ENCODE results near the gene AANAT.

The AANAT gene

DNA sequence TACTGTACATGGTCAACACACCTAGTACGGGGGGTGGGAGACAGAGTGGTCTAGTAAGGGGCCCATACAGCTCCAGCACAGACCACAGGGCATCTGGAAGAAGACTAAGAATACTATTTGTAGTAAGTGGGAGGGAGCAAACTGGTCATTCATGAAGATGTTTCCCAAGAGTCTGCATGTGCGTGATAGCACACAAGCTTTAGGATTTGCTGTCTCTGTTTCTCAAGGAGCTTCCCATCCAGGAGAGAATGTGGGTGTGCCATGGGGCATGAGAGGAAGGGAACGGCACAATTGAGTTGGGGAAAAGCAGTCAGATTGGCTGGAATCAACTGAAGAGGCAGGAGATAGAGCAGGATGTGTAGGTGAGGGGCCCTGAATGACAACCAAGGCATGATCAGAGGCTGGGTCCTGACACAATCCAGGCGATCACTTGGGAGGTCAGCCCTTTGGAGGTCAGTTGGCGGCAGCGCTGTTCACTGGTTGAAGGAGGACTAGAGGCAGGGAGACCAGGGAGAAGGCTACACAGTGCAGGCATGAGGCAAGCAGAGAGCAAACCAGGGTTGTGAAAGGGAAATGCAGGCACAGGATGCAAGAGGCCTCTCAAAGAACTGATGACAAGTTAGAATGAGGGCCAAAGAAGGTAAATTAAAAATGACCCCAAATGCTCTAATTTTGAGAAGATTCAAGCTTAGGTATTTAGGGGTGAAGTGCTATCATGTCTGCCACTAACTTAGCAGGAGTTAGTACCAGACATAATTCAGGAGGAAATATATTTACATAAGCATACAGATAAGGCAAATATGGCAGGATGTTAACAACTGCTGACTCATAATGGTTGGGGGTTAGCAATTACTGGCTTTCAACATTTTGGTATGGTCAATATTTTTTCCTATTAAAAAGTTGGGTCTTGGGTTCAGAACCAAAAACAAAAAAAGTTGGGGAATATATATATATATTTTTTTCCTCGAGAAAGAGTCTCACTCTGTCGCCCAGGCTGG lies 24.8 kb upstream of the AANAT start:
- no peak for DNase-seq

DNA sequence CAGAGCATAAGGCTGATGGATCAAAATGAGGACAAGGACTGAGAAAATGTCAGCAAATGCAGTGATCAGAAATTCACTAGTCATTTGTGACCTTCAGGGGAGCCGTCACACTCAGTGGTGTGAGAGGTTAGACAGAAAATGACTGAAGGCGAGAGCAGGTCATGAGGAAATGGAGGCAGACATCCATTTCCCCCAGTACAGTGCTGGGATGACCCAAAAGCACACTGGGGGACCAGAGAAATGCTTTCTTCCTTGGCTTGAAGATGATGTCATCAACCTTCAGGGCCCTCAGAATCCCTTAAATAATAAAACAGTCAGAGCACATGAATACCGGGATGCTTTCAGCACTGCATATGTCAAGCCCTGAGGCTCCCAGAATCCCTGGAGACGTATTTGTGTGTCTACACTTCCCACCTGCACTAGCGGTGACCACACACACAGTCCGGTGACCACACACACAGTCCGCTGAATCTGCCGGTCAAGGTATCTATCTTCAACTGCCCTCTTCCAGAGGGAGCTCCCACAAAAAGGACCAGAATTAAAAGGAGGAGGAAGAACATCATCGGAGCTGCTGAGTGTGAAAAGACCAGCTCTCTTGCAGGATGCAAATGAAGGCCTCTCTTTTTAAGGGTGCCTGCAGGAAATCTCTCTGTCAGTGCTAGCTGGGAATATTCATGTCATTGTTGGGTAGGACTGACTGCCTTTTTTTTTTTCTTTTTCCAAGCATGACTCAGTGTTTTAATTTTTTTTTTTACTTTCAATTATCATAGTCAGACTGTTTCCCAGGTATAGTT lies 22.7 kb upstream of the AANAT start:
- no peak for DNase-seq

GRCh38 chr17:76445697-76446448 lies 21.5 kb upstream of the AANAT start:
- no peak for DNase-seq

DNA sequence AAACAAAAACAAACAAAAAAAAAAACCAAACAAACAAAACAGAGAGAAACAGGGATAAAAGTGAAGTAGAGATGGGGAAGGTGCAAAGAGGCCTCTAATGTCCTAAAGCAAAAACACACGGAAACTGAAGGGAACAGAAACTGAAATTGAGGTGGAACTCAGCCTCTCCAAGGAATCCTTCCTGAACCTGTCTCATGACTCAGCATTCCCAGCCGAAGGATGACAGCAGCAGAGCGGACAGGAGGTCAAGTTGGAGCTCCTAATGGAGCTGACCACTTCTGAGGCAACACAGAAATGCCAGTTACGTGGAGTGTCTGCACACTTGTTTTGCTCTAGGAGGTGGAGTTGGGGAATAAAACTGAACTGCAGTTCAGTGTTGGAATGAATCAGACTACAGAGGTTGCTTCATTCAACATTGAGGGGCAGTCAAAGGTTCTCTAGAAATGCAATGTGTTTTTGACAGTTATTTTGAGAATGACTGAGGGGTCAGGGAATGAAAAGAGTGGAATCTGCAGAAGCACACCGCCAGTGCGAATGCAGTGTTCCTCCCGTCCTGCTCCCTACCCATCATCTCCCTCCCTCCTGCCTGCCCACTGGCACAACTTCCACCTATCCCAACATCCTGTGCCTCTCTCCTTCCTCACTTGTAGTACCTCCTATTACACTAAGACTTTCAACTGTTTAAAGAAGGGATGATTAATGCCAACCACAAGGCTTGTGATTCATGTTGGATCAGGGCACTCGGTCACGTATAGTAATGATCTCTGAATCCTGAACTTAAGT lies 20.8 kb upstream of the AANAT start:
- DNase-seq = no peak

DNA sequence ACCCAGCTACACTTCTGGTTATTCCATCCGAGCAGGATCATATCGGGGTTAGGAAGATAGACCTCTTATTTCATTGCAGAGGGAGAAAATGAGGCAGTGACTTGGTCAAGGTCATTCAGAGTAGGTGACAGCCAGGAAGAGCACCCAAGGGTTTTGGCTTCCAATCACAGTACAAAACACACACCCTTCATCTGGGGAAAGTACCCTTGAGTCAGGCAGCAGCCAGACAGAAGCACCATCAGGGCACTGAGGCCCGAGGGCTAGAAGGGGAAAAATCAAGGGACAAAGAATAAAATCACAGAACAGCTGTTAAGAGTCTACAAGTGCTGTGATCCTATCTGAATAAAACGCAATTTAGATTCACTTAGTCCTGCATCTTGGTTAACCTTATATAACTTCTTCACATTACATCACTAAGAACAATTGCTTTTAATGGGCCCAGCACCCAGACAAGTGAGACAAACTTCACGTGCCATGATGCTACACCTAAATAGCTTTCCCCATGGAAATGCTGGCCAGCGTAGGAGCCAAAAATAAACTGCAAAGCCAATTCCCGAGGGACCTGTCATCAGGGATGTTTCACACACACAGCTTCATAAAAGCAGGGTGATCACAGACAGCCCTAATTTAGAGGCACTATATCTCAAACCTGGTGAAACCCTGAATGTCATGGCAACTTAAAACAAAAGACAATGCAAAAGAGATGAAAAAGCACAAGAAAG lies 19.3 kb upstream of the AANAT start:
- no peak for DNase-seq

GRCh38 chr17:76449126-76449525 lies 18.3 kb upstream of the AANAT start:
- DNase-seq = no peak

DNA sequence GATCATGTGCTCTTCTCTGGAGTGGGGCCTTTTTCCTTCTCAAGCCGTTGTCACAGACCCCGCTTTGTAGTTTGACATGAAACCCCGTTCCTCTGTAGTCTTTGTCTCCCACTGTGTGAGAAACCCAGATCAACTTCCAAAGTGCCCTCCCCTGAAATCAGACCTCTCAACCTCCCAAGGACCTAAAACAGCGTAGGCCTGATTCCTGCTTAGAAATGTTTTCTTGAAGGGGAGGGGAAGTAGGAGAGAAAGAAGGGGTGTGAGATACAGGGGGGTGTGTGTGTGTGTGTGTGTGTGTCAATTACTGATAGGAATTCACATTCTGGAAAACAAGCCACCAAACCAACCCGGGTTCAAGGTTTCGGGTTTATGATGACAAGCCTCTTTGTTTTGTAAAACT lies 15.9 kb upstream of the AANAT start:
- no peak for DNase-seq

- no peak for DNase-seq
These were observed 15.2 kb upstream of the AANAT start for GRCh38 chr17:76452127-76452659.

DNA sequence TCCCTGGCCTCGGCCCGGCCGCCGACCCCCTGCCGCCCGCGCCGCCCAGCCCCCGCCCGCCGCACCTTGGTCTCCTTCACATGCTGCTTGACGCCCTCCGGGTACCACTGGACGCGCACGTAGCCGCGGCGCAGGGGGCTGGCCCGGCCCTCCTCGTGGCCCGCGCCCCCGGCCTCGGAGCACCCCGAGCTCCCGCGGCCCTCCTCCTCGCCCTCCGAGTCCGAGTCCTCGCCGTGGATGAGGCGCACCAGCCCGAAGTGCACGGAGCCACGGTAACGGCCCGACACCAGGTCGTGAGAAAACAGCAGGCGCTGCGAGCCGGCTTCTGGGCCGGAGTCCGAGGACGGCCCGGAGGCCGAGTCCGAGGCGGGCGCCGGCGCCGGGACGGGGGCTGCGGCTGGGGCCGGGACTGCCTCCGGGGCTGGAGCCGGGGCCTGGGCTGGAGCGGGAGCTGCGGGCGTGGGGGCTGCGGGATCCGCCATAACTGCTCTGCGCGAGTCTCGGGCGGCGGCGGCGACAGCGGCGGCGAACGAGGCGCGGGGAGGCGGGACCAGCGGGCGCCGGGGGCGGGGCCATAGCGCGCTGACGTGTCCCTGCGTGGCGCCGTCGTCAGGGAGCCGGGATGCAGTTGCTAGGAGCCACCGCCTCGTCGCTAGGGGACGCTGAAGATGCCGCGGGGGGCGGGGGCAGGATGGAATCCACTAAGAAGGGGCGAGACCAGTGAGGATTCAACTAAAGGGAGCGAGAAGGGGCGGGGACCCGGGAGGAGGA lies 14.6 kb upstream of the AANAT start, which contains the start of gene UBE2O:
UBE2O (minus strand) TSS at position 493 of the 771 bp plus-strand sequence; CDS start at position 482, 11 bp downstream.
- peak; percentile 92 to 95 for DNase-seq

DNA sequence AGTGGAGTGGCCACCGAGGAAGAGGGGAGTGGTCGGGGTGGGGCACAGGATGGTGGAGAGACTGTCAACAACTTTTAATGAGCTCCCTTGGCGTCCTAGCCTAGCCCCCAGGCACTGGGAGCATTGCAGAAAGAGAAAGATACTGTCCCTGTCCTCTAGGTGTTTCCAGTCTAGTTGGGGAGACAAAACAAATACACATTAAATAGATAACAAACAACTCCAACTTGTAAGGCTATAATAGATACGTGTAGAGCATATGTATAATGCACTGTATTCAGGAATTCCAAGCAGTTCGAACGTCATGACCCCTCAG lies 14.0 kb upstream of the AANAT start:
- DNase-seq = no peak

DNA sequence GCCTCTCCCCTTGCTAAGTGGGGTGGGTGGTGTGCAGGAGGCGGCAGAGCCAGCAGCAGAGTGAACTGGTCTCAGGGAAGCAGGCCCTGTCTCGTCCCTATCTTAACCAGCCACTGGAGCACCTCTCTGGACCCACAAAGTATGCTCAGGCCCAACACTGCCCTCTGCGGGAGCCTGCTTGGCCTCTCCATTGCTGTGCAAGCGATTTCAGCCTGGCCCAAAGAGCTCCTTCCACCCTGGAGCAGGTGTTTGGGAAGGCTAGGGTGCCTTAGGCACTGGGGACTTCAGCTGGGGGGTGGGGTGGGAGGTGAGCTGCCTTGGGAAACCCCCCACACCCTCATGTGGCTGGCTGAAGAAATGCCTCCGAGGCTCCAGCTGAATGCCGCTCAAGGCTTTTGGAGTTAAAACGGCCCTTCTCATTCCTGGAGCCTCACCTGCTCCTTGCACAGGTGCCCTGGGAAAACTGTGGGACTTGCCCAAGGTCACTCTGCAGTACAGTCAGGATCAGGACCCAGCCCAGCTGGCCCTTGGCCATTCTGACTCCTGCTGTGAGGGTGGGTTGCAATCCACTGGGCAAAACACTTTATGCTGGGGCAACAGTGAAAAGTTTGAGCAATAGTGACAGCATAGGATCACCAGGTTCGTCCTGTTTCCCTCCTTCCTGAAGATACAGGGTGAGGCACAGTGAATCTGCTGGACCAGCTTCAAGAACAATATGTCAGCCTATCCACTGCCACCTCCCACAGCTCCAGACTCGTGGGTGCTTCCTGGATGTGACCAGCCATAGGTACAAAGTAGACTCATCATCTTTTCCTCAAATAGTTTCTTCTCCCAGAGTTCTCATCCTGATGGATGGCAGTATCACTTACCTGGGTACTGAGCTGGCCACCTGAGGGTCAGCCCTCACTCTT lies 8.6 kb upstream of the AANAT start:
- DNase-seq = no peak

GRCh38 chr17:76459674-76460073 lies 7.7 kb upstream of the AANAT start:
- DNase-seq = no peak

- DNase-seq = no peak
These were observed 5.4 kb upstream of the AANAT start for GRCh38 chr17:76461765-76462555.

DNA sequence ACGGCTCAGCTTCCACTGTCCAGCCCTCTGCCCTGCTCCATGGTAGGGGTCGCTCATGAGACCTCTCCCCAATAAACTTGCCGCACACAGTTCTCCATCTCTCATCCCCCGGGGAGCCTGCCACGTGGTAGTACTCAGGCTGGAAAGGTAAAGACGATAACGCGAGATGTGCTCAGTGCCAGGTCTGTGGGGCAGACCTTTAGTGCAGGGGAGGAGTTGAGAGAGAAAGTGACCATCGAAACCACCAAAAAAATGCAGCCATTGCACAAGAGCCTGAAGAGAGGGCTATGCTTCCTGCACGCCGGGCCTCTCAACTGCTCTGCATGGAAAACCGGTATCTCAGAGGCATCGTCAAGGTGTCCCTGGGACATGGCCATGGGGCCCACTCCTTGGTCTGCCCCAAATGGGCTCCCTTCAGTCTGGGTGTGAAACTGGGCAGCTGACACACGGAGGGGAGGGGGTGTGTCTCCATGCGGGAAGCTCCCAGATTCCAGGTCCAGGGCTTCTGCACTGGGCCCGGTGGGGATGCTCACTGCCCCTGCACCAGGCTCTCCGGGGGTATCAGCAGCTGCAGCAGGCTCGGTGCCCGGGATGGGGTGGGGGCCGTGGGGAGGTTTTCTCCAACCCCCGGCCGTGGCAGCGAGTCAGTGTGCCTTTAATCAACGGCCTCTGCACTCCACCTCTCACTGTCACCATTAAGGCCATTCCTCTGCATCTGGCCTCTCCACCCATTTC lies 4.7 kb upstream of the AANAT start:
- no peak for DNase-seq

GRCh38 chr17:76466775-76467130 lies 650 bp upstream of the AANAT start:
- no peak for DNase-seq

GRCh38 chr17:76467809-76468633 lies 618 bp downstream of the AANAT start:
- DNase-seq = no peak

DNA sequence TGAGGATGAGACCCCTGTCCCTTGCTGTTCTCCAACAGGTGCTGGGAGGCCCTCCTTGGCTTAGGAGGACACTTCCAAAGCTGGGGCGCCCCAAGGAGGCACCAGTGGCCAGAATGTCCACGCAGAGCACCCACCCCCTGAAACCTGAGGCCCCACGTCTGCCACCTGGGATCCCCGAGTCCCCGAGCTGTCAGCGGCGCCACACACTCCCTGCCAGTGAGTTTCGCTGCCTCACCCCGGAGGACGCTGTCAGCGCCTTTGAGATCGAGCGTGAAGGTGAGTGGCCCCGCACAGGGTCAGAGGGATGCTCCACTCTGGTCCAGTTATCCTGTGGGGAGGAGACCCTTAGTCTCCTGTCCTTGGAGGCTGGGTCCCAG lies 1.2 kb downstream of the AANAT start:
- no peak for DNase-seq
